Peyer's patch (tissue), 4 donors: ENCODE measurements around the gene CWF19L2.

ENCODE experiments used
- POLR2A ChIP-seq, 2 donors: fragments of 450-650 bp; IDR thresholded peaks; one replicate each; pipeline ENCODE4 v1.5.1; 2017; ENCODE audit warnings: antibody characterized with exemption in 2 of 2, mild to moderate bottlenecking in 2 of 2, moderate library complexity in 2 of 2
- TF ChIP-seq, protein P1 (sequence below), 6 experiments: fragments of 450-650 bp in 4 of 6; fragments of 200-600 bp in 2 of 6; sonication (generic) in 1 of 6; IDR thresholded peaks; one replicate each; pipeline ENCODE4 v1.5.1; 2017 to 2019; ENCODE audit warnings: antibody characterized with exemption in 6 of 6, mild to moderate bottlenecking in 3 of 6, moderate library complexity in 1 of 6

- TF ChIP-seq, protein P1, sequence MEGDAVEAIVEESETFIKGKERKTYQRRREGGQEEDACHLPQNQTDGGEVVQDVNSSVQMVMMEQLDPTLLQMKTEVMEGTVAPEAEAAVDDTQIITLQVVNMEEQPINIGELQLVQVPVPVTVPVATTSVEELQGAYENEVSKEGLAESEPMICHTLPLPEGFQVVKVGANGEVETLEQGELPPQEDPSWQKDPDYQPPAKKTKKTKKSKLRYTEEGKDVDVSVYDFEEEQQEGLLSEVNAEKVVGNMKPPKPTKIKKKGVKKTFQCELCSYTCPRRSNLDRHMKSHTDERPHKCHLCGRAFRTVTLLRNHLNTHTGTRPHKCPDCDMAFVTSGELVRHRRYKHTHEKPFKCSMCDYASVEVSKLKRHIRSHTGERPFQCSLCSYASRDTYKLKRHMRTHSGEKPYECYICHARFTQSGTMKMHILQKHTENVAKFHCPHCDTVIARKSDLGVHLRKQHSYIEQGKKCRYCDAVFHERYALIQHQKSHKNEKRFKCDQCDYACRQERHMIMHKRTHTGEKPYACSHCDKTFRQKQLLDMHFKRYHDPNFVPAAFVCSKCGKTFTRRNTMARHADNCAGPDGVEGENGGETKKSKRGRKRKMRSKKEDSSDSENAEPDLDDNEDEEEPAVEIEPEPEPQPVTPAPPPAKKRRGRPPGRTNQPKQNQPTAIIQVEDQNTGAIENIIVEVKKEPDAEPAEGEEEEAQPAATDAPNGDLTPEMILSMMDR (IDR thresholded peaks at IDR 0.05) = no peak
- TF ChIP-seq POLR2A (IDR thresholded peaks at IDR 0.05) = no peak
These were observed 128.5 kb downstream of the CWF19L2 start for GRCh38 chr11:107329164-107329563.
